K562 (cell line): ENCODE data around the gene GIGYF2. TPM values are rescaled to one million over a fixed set of nuclear protein-coding genes. Genes with fewer than 3 reads are reported as not detected.
A peak's percentile ranks its signal among the peaks of the same experiment; 100 is the strongest.

ENCODE experiments used
- ATF2 ChIP-seq: sonication (generic); formaldehyde crosslinking; IDR thresholded peaks from 2 replicates; pipeline ENCODE4 v1.8.1; 2022; ENCODE audit warnings: missing genetic modification reagents
- BCOR ChIP-seq: fragments of 450-650 bp; IDR thresholded peaks from 2 replicates; pipeline ENCODE4 v1.6.1; 2016
- CBFB ChIP-seq: sonication (generic); formaldehyde crosslinking; IDR thresholded peaks from 2 replicates; pipeline ENCODE4 v1.4.0; 2020; ENCODE audit warnings: mild to moderate bottlenecking, missing genetic modification reagents
- DNMT1 ChIP-seq: fragments of 450-650 bp; IDR thresholded peaks from 2 replicates; pipeline ENCODE4 v1.6.1; 2016; ENCODE audit warnings: antibody characterized with exemption, mild to moderate bottlenecking
- IRF1 ChIP-seq: sonication (generic); formaldehyde crosslinking; IDR thresholded peaks from 2 replicates; pipeline ENCODE4 v1.8.0; 2022; ENCODE audit warnings: missing genetic modification reagents, mild to moderate bottlenecking, borderline replicate concordance
- KLF16 ChIP-seq: IDR thresholded peaks from 2 replicates; pipeline ENCODE4 v1.6.1; 2016; ENCODE audit warnings: antibody characterized with exemption
- MAFG ChIP-seq: fragments of 450-650 bp; conservative IDR thresholded peaks from 2 replicates; pipeline ENCODE4 v1.6.1; 2016; ENCODE audit warnings: missing genetic modification characterization, missing compliant biosample characterization
- MEF2D ChIP-seq: conservative IDR thresholded peaks from 2 replicates; pipeline ENCODE4 v1.6.1; 2016; ENCODE audit warnings: low read depth, missing genetic modification characterization, missing compliant biosample characterization
- NUFIP1 ChIP-seq: fragments of 450-650 bp; IDR thresholded peaks from 2 replicates; pipeline ENCODE4 v1.6.1; 2018; ENCODE audit not compliant: partially characterized antibody
- PBX2 ChIP-seq, 2 experiments: IDR thresholded peaks in 1 of 2; conservative IDR thresholded peaks in 1 of 2; 2 replicates each; pipeline ENCODE4 v1.6.1; 2016; ENCODE audit warnings: low read depth in 2 of 2, mild to moderate bottlenecking in 1 of 2, missing compliant biosample characterization in 1 of 2, missing genetic modification characterization in 1 of 2, moderate library complexity in 1 of 2
- RREB1 ChIP-seq: fragments of 250-450 bp; sonication (Bioruptor Pico); IDR thresholded peaks from 2 replicates; pipeline ENCODE4 v1.4.0; 2020
- TGIF2 ChIP-seq: sonication (generic); formaldehyde crosslinking; IDR thresholded peaks from 2 replicates; pipeline ENCODE4 v1.8.1; 2022; ENCODE audit warnings: mild to moderate bottlenecking, missing genetic modification reagents, moderate library complexity
- ZBTB17 ChIP-seq: fragments of 450-650 bp; formaldehyde crosslinking; IDR thresholded peaks from 2 replicates; pipeline ENCODE4 v1.4.0; 2020; ENCODE audit warnings: mild to moderate bottlenecking
- ZBTB43 ChIP-seq: sonication (generic); formaldehyde crosslinking; IDR thresholded peaks from 2 replicates; pipeline ENCODE4 v1.8.0; 2023; ENCODE audit warnings: mild to moderate bottlenecking, missing genetic modification reagents
- ZNF408 ChIP-seq: fragments of 250-450 bp; sonication (Bioruptor Pico); IDR thresholded peaks from 2 replicates; pipeline ENCODE4 v1.4.0; 2020; ENCODE audit warnings: low read depth, mild to moderate bottlenecking, moderate library complexity
- polyA plus RNA-seq, 8 experiments: library from polyadenylated mRNA; depleted of rRNA in 4 of 8; stranded (reverse) in 5 of 8; unstranded in 3 of 8; fragments of >200 nt; fragmentation: Nextera tagmentation in 2 of 8; fragmentation: Illumina TruSeq in 1 of 8; extraction: Ambion mirVana in 2 of 8; extraction: Trizol in 1 of 8; gene quantifications; 2 replicates each; pipeline versions ENCODE4 v1.2.1 to v1.2.3, GENCODE V29; 2011 to 2014; ENCODE audit warnings: inconsistent platforms in 1 of 8, missing spikeins in 1 of 8
- total RNA-seq, 7 experiments: library from RNA; depleted of rRNA in 6 of 7; stranded (reverse); fragments of >200 nt in 6 of 7; fragmentation: Illumina TruSeq in 2 of 7; extraction: Trizol in 2 of 7; gene quantifications; 2 replicates each; pipeline versions ENCODE4 v1.2.1 to v1.2.3, GENCODE V29; 2011 to 2021; ENCODE audit warnings: low replicate concordance in 1 of 7

Gene GIGYF2
- total and polyA plus RNA-seq, 9 of the 15 experiments (the other 6 are each of a cell fraction or from before 2014, with no cell fraction given), result 12.7 to 52.7 (median 34.9) TPM

- no peak for TF ChIP-seq ATF2 (CRISPR knock-in tag)
- no peak for TF ChIP-seq BCOR
- TF ChIP-seq ZBTB17 (CRISPR knock-in tag), result no peak
- TF ChIP-seq TGIF2, result no peak
- TF ChIP-seq RREB1 (CRISPR knock-in tag), result no peak
- no peak for TF ChIP-seq NUFIP1
- TF ChIP-seq PBX2 (CRISPR knock-in tag; IDR thresholded peaks at IDR 0.05; ENCODE audit: low read depth), result no peak
- peak; percentile 56 for TF ChIP-seq PBX2 (tag; conservative IDR thresholded peaks at IDR 0.05; ENCODE audit: low read depth)
- TF ChIP-seq MAFG (tag), result no peak; the same call in 1 of the 2 replicates
- no peak for TF ChIP-seq ZNF408 (CRISPR knock-in tag)
- TF ChIP-seq ZBTB43 (CRISPR knock-in tag), result no peak
- TF ChIP-seq DNMT1, result no peak
- TF ChIP-seq KLF16, result 0 out of 2 replicates have a peak, but pooled peaks have one; percentile 11
- TF ChIP-seq MEF2D (tag), result no peak
- TF ChIP-seq IRF1 (CRISPR knock-in tag), result no peak
- no peak for TF ChIP-seq CBFB (CRISPR knock-in tag)
Observed at GRCh38 chr2:232838406-232838874, 141.3 kb downstream of the GIGYF2 start (continued).
